CD4-positive, alpha-beta T cell treated with Interferon alpha-2 for 1 hour (primary cell): ENCODE measurements around the gene EIF3C.
A peak's percentile ranks its signal among the peaks of the same experiment; 100 is the strongest.
"Not testable (repeated sequence)": the region's sequence is repeated elsewhere in the genome, so short reads cannot be mapped to it uniquely, and the experiment has no call there.

ENCODE experiments used
- DNase-seq, 2 donors: peaks; one replicate each; pipeline ENCODE4 v3.0.0-alpha.2; 2020 to 2022

EIF3C gene

GRCh38 chr16:28749997-28750465 is 38.8 kb downstream of the EIF3C start:
- DNase-seq: peak; percentile 45 to 63

DNA sequence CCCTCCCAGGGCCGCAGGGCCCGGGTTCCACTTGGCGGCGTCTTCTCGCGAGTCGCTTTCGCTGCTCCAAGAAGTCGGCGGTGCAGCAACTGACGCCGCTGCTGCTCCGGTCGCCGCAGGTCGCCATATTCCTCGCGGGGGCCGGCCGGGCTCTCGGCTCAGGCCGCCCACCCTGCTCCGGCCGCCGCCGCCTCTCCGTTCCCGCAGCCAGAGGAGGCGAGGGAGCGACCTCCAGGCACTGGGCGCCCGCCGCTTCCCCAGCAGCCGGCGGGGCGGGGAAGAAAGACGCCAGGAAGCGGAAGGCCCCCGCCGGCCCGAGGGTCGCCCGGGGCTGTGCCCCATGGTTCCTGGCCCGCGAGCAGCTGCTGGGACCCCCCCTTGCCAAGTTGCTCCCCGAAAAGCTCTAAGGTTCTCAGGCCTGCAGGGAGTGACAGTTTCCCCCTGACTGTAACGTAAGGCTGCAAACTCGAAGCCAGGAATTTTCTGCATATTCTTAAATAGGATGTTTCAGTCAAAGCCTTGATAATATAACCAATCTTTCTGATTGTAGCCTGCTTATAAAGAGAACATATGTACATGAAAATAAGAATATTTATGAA is 39.3 kb downstream of the EIF3C start:
- DNase-seq: not testable (repeated sequence)

DNA sequence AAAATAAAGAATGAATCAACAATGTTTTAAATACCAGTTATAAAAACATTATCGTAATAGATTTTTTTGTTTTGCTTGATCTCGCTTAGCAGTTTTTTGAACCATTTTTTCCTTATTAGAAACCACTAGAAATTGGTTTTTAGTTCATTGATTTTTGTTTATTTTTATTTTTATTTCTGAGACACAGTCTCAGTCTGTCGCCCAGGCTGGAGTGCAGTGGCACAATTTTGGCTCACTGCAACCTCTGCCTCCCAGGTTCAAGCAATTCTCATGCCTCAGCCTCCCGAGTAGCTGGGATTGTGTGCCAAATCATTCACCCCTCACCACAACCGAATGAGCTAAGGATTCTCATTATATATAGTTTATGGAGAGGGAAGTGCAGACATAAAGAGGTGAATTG is 40.2 kb downstream of the EIF3C start, which contains the start of gene NPIPB9:
TSS of gene NPIPB9 (plus strand) at position 301 of the 400 bp plus-strand sequence.
- not testable (repeated sequence) for DNase-seq

- not testable (repeated sequence) for DNase-seq
Measured at GRCh38 chr16:28781697-28782096, 70.4 kb downstream of the EIF3C start.

- not testable (repeated sequence) for DNase-seq
Measured at GRCh38 chr16:28782357-28782756, 71.1 kb downstream of the EIF3C start.
